HG02884 (cell line): ENCODE results near the gene TPO.
"Not testable (repeated sequence)": the region's sequence is repeated elsewhere in the genome, so short reads cannot be mapped to it uniquely, and the experiment has no call there.

Source experiments
- ATAC-seq: cut with Tn5 transposase; IDR thresholded peaks from one replicate; pipeline ENCODE4 v1.9.1; 2021; ENCODE audit warnings: mild to moderate bottlenecking, moderate library complexity; ENCODE audit not compliant: unreplicated experiment

The TPO gene

GRCh38 chr2:1413156-1413710 lies at the start of gene TPO:
TPO (plus strand) TSS chr2:1413463; CDS start chr2:1414409, 946 bp downstream.
- no peak for ATAC-seq

- no peak for ATAC-seq
Observed at GRCh38 chr2:1366546-1367134, 46.6 kb upstream of the TPO start.

- no peak for ATAC-seq
Observed at GRCh38 chr2:1367601-1368000, 45.7 kb upstream of the TPO start.

GRCh38 chr2:1369905-1370304 lies 43.4 kb upstream of the TPO start:
- ATAC-seq = no peak

GRCh38 chr2:1370461-1370860 lies 42.8 kb upstream of the TPO start:
- no peak for ATAC-seq

- ATAC-seq = no peak
Observed at GRCh38 chr2:1371082-1371481, 42.2 kb upstream of the TPO start.

- no peak for ATAC-seq
Observed at GRCh38 chr2:1373830-1374229, 39.4 kb upstream of the TPO start.

- ATAC-seq = no peak
Observed at GRCh38 chr2:1374287-1374686, 39.0 kb upstream of the TPO start.

- ATAC-seq = no peak
Observed at GRCh38 chr2:1375794-1376193, 37.5 kb upstream of the TPO start.

GRCh38 chr2:1377473-1377872 lies 35.8 kb upstream of the TPO start:
- no peak for ATAC-seq

- no peak for ATAC-seq
Observed at GRCh38 chr2:1378456-1379150, 34.7 kb upstream of the TPO start.

- ATAC-seq = no peak
Observed at GRCh38 chr2:1381644-1382043, 31.6 kb upstream of the TPO start.

- ATAC-seq = not testable (repeated sequence)
Observed at GRCh38 chr2:1387954-1388725, 25.1 kb upstream of the TPO start.

- ATAC-seq = not testable (repeated sequence)
Observed at GRCh38 chr2:1390118-1390517, 23.1 kb upstream of the TPO start.

GRCh38 chr2:1393321-1393720 lies 19.9 kb upstream of the TPO start:
- no peak for ATAC-seq

- no peak for ATAC-seq
Observed at GRCh38 chr2:1394709-1395408, 18.4 kb upstream of the TPO start.

GRCh38 chr2:1397350-1397749 lies 15.9 kb upstream of the TPO start:
- no peak for ATAC-seq

GRCh38 chr2:1398191-1398590 lies 15.1 kb upstream of the TPO start:
- ATAC-seq = no peak

- ATAC-seq = no peak
Observed at GRCh38 chr2:1400943-1401735, 12.1 kb upstream of the TPO start.

GRCh38 chr2:1402064-1402463 lies 11.2 kb upstream of the TPO start:
- no peak for ATAC-seq
